ENCODE data around the gene PTGFRN.

- TF ChIP-seq CTCF (conservative IDR thresholded peaks at IDR 0.05 in 1 of 2, IDR thresholded peaks at IDR 0.05 in 1 of 2; ENCODE audit: extremely low read depth in 1 of 2, insufficient read depth in 1 of 2, low read depth in 1 of 2, low read length in 2 of 2) (no peak), EZH2 (IDR thresholded peaks at IDR 0.05; ENCODE audit: borderline replicate concordance, low read length) (no peak)
These were observed 36.3 kb downstream of the PTGFRN start for GRCh38 chr1:116945996-116946395.
